IPS DF 6.9 (cell line): ENCODE measurements around the gene DOHH.
A peak's percentile ranks its signal among the peaks of the same experiment; 100 is the strongest.

Source experiments
- DNase-seq: peaks from one replicate; pipeline ENCODE4 v3.0.0-alpha.2; 2013; ENCODE audit warnings: low read depth, low spot score
- H3K27ac ChIP-seq: one replicate; pipeline ENCODE4 v1.5.1; 2013; ENCODE audit warnings: low read length, control low read depth
- H3K27me3 ChIP-seq: 2 replicates; pipeline ENCODE4 v1.6.1; 2013; ENCODE audit warnings: mild to moderate bottlenecking, low read length; ENCODE audit not compliant: control insufficient read depth, insufficient read depth
- H3K36me3 ChIP-seq: 2 replicates; pipeline ENCODE4 v1.6.1; 2013; ENCODE audit warnings: low read length; ENCODE audit not compliant: control insufficient read depth, insufficient read depth
- H3K4me1 ChIP-seq: 2 replicates; pipeline ENCODE4 v1.6.1; 2013; ENCODE audit warnings: low read length; ENCODE audit not compliant: control insufficient read depth, insufficient read depth
- H3K4me3 ChIP-seq: 2 replicates; pipeline ENCODE4 v1.5.1; 2013; ENCODE audit warnings: mild to moderate bottlenecking, low read length
- H3K9me3 ChIP-seq: 2 replicates; pipeline ENCODE4 v1.6.1; 2013; ENCODE audit warnings: low read length, inconsistent platforms; ENCODE audit not compliant: control insufficient read depth, insufficient read depth
- WGBS: extraction: QIAGEN DNeasy Blood & Tissue Kit; methylation state at CpG from one replicate; pipeline ENCODE4 v1.1.7; 2013; ENCODE audit warnings: mixed read lengths, missing lambda C conversion rate; ENCODE audit not compliant: insufficient read length, insufficient coverage; 5-methylcytosine and 5-hydroxymethylcytosine counted together

The DOHH gene

GRCh38 chr19:3468211-3468610 lies 32.3 kb downstream of the DOHH start:
- Histone ChIP-seq H3K4me1 (0 out of 2 replicates have a peak, but pooled peaks cover 2% of the 10 kb centered on the region), H3K27me3 (peaks cover 9% of the 10 kb centered on the region; the same call in 1 of the 2 replicates), H3K9me3 (no peaks in the 10 kb centered on the region), H3K27ac (no peak overlapping the region), H3K4me3 (no peak overlapping the region), H3K36me3 (no peaks in the 10 kb centered on the region)
- DNase-seq = no peak
- no CpG with 5 or more reads among the region's 3 CpGs for WGBS

- Histone ChIP-seq H3K4me1 (0 out of 2 replicates have a peak, but pooled peaks cover 2% of the 10 kb centered on the region), H3K36me3 (no peaks in the 10 kb centered on the region), H3K9me3 (no peaks in the 10 kb centered on the region), H3K4me3 (no peak overlapping the region), H3K27me3 (peaks cover 15% of the 10 kb centered on the region), H3K27ac (no peak overlapping the region)
- no peak for DNase-seq
- WGBS = no CpG with 5 or more reads among the region's 10 CpGs
Measured at GRCh38 chr19:3467437-3468198, 32.9 kb downstream of the DOHH start.

- Histone ChIP-seq H3K4me3 (no peak overlapping the region), H3K4me1 (0 out of 2 replicates have a peak, but pooled peaks cover 2% of the 10 kb centered on the region), H3K36me3 (no peaks in the 10 kb centered on the region), H3K9me3 (no peaks in the 10 kb centered on the region), H3K27me3 (peaks cover 18% of the 10 kb centered on the region), H3K27ac (no peak overlapping the region)
- no peak for DNase-seq
- WGBS = no CpG with 5 or more reads among the region's 9 CpGs
Measured at GRCh38 chr19:3466635-3467034, 33.8 kb downstream of the DOHH start.

DNA sequence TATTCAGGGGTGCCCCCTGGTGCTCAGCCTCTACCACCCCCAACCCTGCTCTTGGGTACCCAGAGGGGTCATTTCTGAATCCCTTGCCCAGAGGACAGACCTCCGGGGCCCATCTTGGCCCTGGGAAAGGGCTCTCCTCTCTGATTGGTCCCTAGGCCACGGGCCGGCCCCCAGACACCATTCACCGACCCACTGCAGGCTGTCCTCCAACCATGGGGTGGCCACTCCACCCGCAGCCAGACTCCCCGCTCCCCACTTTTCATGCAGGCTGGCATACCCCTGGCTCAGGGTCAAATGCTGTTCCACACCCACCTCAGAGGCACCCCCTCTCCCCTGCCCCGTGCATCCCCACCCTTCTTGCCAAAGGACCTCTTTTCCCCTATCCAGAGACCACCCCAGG lies 34.9 kb downstream of the DOHH start:
- no peak for DNase-seq
- no CpG with 5 or more reads among the region's 7 CpGs for WGBS
- Histone ChIP-seq H3K4me3 (no peak overlapping the region), H3K9me3 (no peaks in the 10 kb centered on the region), H3K27ac (no peak overlapping the region), H3K27me3 (peaks cover 18% of the 10 kb centered on the region), H3K4me1 (0 out of 2 replicates have a peak, but pooled peaks cover 2% of the 10 kb centered on the region), H3K36me3 (no peaks in the 10 kb centered on the region)

DNA sequence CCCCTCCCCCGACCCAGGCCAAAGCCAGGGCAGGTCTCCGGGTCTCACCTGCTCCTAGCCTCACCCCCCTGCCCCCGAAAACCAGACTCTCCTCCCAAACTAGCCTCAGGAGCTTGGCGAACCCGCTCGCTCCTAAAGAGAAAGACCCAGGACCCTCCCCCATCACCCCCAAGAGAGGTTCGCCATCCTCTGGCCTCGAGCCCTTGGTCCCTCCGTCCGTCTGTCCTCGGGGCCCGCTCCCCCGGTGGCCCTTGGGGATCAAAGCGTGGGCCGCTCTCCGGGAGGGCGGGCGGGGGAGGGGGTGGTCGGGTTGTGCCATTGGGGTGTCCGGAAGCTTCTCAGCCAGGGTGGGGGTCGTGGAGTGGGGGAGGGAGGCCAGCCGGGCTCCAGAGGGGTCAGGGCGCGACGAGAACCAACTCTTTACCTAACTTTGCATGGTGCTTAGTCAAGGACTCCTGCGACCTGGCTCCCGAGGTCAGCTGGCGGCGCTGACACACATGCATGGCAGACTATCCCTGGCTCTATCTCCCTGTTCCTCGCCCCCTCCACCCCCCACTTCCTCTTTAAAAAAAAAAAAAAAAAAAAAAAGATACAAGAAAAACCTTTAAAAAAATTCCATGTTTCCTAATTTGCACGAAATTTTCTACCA lies 35.8 kb downstream of the DOHH start:
- Histone ChIP-seq H3K4me3 (peak overlapping the region; percentile 1; the same call in 1 of the 2 replicates), H3K36me3 (no peaks in the 10 kb centered on the region), H3K4me1 (0 out of 2 replicates have a peak, but pooled peaks cover 2% of the 10 kb centered on the region), H3K27me3 (peaks cover 18% of the 10 kb centered on the region), H3K9me3 (no peaks in the 10 kb centered on the region), H3K27ac (no peak overlapping the region)
- no CpG with 5 or more reads among the region's 31 CpGs for WGBS
- DNase-seq = no peak

DNA sequence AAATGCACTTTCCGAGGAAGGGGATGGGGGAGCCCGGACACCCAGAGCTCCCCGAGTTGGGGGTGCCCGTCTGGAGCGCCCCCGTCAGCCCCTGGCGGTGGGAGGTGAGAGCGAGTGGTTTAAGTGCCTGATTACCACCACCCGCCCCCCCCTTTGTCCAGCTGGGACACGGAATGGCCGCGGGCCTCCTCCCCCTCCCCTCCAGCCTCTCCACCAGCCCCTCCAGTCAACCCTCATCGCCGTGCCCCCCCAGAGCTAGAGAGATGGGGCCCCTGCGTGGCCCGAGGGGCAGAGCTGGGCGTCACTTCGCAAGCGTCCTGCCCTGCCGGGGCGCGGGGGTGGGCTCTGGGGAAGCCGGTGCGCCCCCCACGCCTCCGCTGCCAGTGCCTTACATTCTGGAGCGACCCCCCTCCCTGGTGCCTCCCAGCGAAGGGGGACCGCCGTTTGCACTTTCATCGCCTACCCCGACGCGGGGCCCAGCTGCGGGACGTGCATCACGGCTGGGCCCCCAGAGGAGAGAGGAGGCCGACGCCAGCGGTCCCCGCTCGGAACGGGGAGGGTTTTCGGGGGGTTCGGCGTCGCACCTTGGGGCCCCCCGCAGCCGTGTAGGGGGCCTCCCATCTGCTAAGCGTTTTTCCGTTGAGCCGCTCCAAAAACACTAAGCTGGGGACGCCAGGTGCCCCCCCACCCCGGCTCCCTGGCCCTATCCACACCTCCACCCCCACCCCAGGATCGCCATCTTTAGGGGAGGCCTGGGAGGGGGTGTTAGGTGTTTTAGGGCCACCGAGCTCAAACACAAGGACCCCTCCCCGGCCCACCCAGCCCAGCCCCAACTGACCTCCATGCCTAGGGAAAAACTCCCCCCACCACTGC lies 36.5 kb downstream of the DOHH start:
- no peaks in the 10 kb centered on the region for H3K9me3 ChIP-seq
- peaks cover 18% of the 10 kb centered on the region for H3K27me3 ChIP-seq
- no peaks in the 10 kb centered on the region for H3K36me3 ChIP-seq
- peak overlapping the region; percentile 20; the same call in 1 of the 2 replicates for H3K4me3 ChIP-seq
- H3K4me1 ChIP-seq = peaks cover 2% of the 10 kb centered on the region; the same call in 1 of the 2 replicates
- H3K27ac ChIP-seq = no peak overlapping the region
- DNase-seq = no peak
- WGBS = no CpG with 5 or more reads among the region's 57 CpGs

DNA sequence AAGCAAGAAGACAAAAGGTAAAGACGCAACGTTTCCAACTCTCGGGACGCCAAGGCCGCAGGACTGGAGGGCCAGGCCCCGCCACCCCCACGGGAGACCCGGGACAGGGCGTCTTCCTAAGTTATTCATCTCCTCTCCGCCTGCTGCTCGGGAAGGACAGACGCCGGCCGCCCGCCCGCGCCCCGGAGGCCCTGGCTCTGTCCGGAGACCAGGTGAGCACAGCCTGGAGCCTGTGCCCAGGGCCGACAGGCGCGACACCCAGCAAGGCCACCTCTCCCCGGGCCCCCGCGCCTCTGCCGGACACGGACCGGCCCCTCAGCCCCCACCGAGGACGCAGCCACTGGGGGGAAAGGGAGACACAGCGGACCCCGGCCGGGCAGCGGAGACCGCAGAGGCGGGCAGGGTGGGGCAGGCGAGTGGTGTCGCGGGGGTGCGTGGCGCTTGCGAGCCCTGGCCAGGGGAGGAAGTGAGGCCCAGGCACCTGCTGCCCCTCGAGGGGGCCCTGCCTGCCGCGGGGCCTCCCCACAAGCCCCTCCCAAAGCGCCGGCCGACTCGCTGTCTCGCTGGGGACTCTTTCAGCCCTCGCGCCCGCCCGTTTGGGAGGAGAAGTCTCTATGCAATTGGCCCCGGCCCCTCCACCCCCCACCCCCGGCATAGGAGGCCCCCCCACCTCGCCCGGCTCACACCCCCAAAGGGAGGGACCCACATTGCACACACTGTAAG lies 37.3 kb downstream of the DOHH start:
- no peak for DNase-seq
- no peaks in the 10 kb centered on the region for H3K9me3 ChIP-seq
- H3K27me3 ChIP-seq = peaks cover 18% of the 10 kb centered on the region
- H3K4me1 ChIP-seq = peaks cover 3% of the 10 kb centered on the region; the same call in 1 of the 2 replicates
- peak overlapping the region; percentile 21; the same call in 1 of the 2 replicates for H3K4me3 ChIP-seq
- H3K36me3 ChIP-seq = no peaks in the 10 kb centered on the region
- WGBS = no CpG with 5 or more reads among the region's 58 CpGs
- H3K27ac ChIP-seq = no peak overlapping the region

DNA sequence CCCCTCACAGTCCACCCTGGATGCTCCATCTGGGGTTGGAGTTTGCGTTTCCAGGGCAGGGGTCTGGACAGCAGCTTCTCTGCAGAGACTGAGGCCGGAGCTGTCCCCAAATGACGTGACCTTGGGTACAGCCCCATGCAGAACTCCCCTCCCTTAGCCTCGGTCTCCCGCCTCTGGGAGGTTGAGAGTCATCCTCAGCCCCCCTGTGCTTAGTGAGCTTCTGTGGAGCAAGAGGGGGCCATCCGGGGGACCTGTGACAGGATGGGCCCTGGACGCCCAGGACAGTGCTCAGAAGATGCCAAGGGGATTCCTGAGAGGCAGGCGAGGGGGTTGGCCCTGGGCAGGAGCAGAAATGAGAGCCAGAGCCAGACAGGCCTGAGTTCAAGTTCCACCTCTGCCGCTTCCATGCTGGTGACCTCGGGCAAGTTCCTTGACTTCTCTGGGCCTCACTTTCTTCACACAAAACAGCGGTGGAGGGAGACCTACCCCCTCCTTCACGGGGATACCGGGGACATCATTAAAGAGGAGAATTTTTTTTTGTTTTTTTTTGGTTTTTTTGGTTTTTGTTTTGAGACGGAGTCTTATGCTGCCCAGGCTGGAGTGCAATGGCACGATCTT lies 40.4 kb downstream of the DOHH start:
- Histone ChIP-seq H3K4me3 (no peak overlapping the region), H3K27me3 (peaks cover 23% of the 10 kb centered on the region), H3K4me1 (peaks cover 6% of the 10 kb centered on the region; the same call in 1 of the 2 replicates), H3K27ac (no peak overlapping the region), H3K36me3 (no peaks in the 10 kb centered on the region), H3K9me3 (no peaks in the 10 kb centered on the region)
- DNase-seq = no peak
- WGBS = no CpG with 5 or more reads among the region's 15 CpGs

- H3K27ac ChIP-seq = no peak overlapping the region
- peaks cover 22% of the 10 kb centered on the region for H3K27me3 ChIP-seq
- H3K9me3 ChIP-seq = no peaks in the 10 kb centered on the region
- WGBS = no CpG with 5 or more reads among the region's 26 CpGs
- H3K4me1 ChIP-seq = peaks cover 6% of the 10 kb centered on the region; the same call in 1 of the 2 replicates
- no peaks in the 10 kb centered on the region for H3K36me3 ChIP-seq
- no peak for DNase-seq
- peak overlapping the region; percentile 3; the same call in 1 of the 2 replicates for H3K4me3 ChIP-seq
Measured at GRCh38 chr19:3459089-3459881, 41.2 kb downstream of the DOHH start.
